HepG2 (cell line): ENCODE measurements around the gene POLR2J.

ENCODE experiments used
- ADNP ChIP-seq: sonication (generic); formaldehyde crosslinking; IDR thresholded peaks from 2 replicates; pipeline ENCODE4 v1.4.0; 2020; ENCODE audit warnings: missing genetic modification reagents
- ARID3A ChIP-seq: IDR thresholded peaks from 2 replicates; pipeline ENCODE4 v1.6.1; 2012; ENCODE audit warnings: low read depth, low read length, improper control_type of control experiment
- ASH2L ChIP-seq: fragments of 300-600, 200-600 bp; sonication (generic); IDR thresholded peaks from 2 replicates; pipeline ENCODE4 v1.7.0; 2017; ENCODE audit warnings: low read depth, mild to moderate bottlenecking, moderate library complexity, mixed read lengths, low read length; ENCODE audit not compliant: insufficient read length
- CEBPG ChIP-seq: IDR thresholded peaks from 2 replicates; pipeline ENCODE4 v1.6.1; 2016
- CTCF ChIP-seq: sonication (generic); formaldehyde crosslinking; IDR thresholded peaks from 2 replicates; pipeline ENCODE4 v1.5.0; 2020; ENCODE audit warnings: mild to moderate bottlenecking, missing genetic modification reagents, moderate library complexity
- EP300 ChIP-seq, 3 experiments: sonication (generic) in 1 of 3; formaldehyde crosslinking in 1 of 3; IDR thresholded peaks; 2 replicates each; pipeline versions ENCODE4 v1.5.1 to v1.6.1; 2011 to 2020; ENCODE audit warnings: low read depth in 2 of 3, low read length in 2 of 3, borderline replicate concordance in 1 of 3, improper control_type of control experiment in 1 of 3, mild to moderate bottlenecking in 1 of 3, missing genetic modification reagents in 1 of 3, moderate library complexity in 1 of 3
- LRRFIP1 ChIP-seq: sonication (generic); formaldehyde crosslinking; conservative IDR thresholded peaks from 2 replicates; pipeline ENCODE4 v1.4.0; 2020; ENCODE audit warnings: missing genetic modification reagents
- PBX2 ChIP-seq: IDR thresholded peaks from 2 replicates; pipeline ENCODE4 v1.6.1; 2016; ENCODE audit warnings: control low read depth
- ZBED4 ChIP-seq: sonication (generic); formaldehyde crosslinking; IDR thresholded peaks from 2 replicates; pipeline ENCODE4 v1.4.0; 2020; ENCODE audit warnings: missing genetic modification reagents, borderline replicate concordance
- ZNF18 ChIP-seq: sonication (generic); formaldehyde crosslinking; IDR thresholded peaks from 2 replicates; pipeline ENCODE4 v1.8.0; 2022; ENCODE audit warnings: mild to moderate bottlenecking, missing genetic modification reagents; ENCODE audit not compliant: insufficient replicate concordance
- ZNF274 ChIP-seq: sonication (generic); formaldehyde crosslinking; IDR thresholded peaks from 2 replicates; pipeline ENCODE4 v1.5.1; 2020; ENCODE audit warnings: mild to moderate bottlenecking, missing genetic modification reagents
- ZNF513 ChIP-seq: sonication (generic); formaldehyde crosslinking; conservative IDR thresholded peaks from 2 replicates; pipeline ENCODE4 v1.5.0; 2020; ENCODE audit warnings: missing genetic modification reagents

- TF ChIP-seq CEBPG (CRISPR knock-in tag) (no peak), ZNF513 (CRISPR knock-in tag) (no peak), PBX2 (CRISPR knock-in tag) (no peak), ADNP (CRISPR knock-in tag) (no peak), ARID3A (no peak), CTCF (no peak), ZBED4 (CRISPR knock-in tag) (no peak), ZNF18 (CRISPR knock-in tag) (no peak), EP300 (IDR thresholded peaks at IDR 0.05; ENCODE audit: low read depth in 2 of 2, low read length in 2 of 2) (no peak), EP300 (CRISPR knock-in tag; IDR thresholded peaks at IDR 0.05; ENCODE audit: borderline replicate concordance) (no peak), ZNF274 (CRISPR knock-in tag) (no peak), ASH2L (no peak), LRRFIP1 (CRISPR knock-in tag) (no peak)
Observed at GRCh38 chr7:102471791-102472125, 7.0 kb downstream of the POLR2J start.
